ENCODE data around the gene STPG2.

- TF ChIP-seq, protein P1, sequence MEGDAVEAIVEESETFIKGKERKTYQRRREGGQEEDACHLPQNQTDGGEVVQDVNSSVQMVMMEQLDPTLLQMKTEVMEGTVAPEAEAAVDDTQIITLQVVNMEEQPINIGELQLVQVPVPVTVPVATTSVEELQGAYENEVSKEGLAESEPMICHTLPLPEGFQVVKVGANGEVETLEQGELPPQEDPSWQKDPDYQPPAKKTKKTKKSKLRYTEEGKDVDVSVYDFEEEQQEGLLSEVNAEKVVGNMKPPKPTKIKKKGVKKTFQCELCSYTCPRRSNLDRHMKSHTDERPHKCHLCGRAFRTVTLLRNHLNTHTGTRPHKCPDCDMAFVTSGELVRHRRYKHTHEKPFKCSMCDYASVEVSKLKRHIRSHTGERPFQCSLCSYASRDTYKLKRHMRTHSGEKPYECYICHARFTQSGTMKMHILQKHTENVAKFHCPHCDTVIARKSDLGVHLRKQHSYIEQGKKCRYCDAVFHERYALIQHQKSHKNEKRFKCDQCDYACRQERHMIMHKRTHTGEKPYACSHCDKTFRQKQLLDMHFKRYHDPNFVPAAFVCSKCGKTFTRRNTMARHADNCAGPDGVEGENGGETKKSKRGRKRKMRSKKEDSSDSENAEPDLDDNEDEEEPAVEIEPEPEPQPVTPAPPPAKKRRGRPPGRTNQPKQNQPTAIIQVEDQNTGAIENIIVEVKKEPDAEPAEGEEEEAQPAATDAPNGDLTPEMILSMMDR (IDR thresholded peaks at IDR 0.05), result no peak
- no peak for TF ChIP-seq EZH2 (IDR thresholded peaks at IDR 0.05; ENCODE audit: borderline replicate concordance, insufficient read depth, low read depth, low read length, poor library complexity, severe bottlenecking)
Measured at GRCh38 chr4:97548943-97549583, 594.2 kb downstream of the STPG2 start.

Data from B cell (primary cell).